Measurements from ENCODE around the gene ZNF652.

GRCh38 chr17:49259663-49260010, 102.4 kb downstream of the ZNF652 start:
- TF ChIP-seq POLR2A (IDR thresholded peaks at IDR 0.05) (no peak), CTCF (IDR thresholded peaks at IDR 0.05) (no peak)
